ENCODE results near the gene ATP11A. TPM values are rescaled to one million over a fixed set of nuclear protein-coding genes. Genes with fewer than 3 reads are reported as not detected.
A peak's percentile ranks its signal among the peaks of the same experiment; 100 is the strongest.

The ATP11A gene
- total RNA-seq, 1 experiment from 2014 or later: 65.3 TPM

DNA sequence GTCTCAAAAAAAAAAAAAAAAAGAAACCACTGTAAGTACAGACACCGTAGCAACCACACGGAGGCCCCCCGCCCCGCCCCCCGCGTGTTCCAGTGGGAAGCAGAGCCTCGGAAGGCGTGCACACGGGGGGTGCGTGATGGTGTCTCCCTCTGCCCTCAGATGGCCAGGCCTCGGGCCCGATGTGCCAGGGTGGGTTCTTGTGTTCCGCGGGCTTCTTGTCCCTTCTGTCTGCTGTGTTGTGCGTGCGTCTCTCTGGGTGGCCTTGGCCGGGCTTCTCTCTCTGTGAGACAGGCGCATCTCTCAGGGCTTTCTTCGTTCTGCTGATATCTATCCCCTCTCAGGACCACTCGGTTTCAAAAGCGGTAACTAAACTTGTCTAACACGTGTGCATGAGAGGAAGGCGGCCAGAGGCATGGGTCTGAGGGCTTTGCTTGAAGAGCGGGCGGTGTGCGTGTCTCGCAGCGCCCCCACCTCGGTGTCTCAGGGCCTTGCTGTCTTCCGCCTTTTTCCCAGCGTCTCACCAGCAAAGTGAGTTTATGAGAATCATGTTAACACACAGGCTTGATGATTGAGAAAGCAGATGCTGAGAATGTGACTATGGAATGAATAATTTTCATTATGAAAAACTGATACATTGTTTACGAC lies 12.6 kb downstream of the ATP11A start:
- peaks cover 11% of the 10 kb centered on the region; the same call in 1 of the 2 replicates for H3K79me2 ChIP-seq (ENCODE audit: insufficient read depth, low read length)
- no peak overlapping the region for H4K5ac ChIP-seq (ENCODE audit: insufficient read length, low read depth, low read length)
- peak; percentile 40 for DNase-seq
- H3K9me3 ChIP-seq (ENCODE audit: control insufficient read depth, low read depth, low read length): no peaks in the 10 kb centered on the region
- H3K18ac ChIP-seq (ENCODE audit: insufficient read length, low read depth, low read length): no peak overlapping the region
- H2BK20ac ChIP-seq (ENCODE audit: low read depth, low read length, poor library complexity, severe bottlenecking): no peak overlapping the region
- H3K36me3 Mint-ChIP-seq (ENCODE audit: insufficient read depth in 1 of 3, low read depth in 3 of 3): peaks cover 0 to 13% (median 3%) of the 10 kb centered on the region in 3 experiments
- H3K4me1 ChIP-seq (ENCODE audit: insufficient read depth, low read length): peaks cover 17% of the 10 kb centered on the region
- peak overlapping the region; percentile 63 to 89 (median 79); a peak in 6 of 7 replicates for H3K27ac Mint-ChIP-seq
- H3K4ac ChIP-seq (ENCODE audit: low read depth, low read length): no peak overlapping the region
- no peak overlapping the region for H2AK5ac ChIP-seq (ENCODE audit: insufficient read length, low read length)
- H3K27me3 ChIP-seq (ENCODE audit: insufficient read depth, low read length): no peaks in the 10 kb centered on the region
- H3K14ac ChIP-seq (ENCODE audit: insufficient read depth, low read length): no peak overlapping the region
- no peaks in the 10 kb centered on the region for H3K23me2 ChIP-seq (ENCODE audit: insufficient read length, low read depth, low read length, poor library complexity, severe bottlenecking)
- H4K91ac ChIP-seq (ENCODE audit: insufficient read length, low read depth, low read length): no peak overlapping the region
- no peak overlapping the region for H3K56ac ChIP-seq (ENCODE audit: insufficient read length, low read depth, low read length)
- no peaks in the 10 kb centered on the region for H3K79me1 ChIP-seq (ENCODE audit: insufficient read depth, low read depth, low read length, poor library complexity, severe bottlenecking)
- H2AFZ ChIP-seq (ENCODE audit: low read length): no peak overlapping the region
- peaks cover 48 to 65% of the 10 kb centered on the region in 2 experiments for H3K4me1 Mint-ChIP-seq
- no peak overlapping the region for H3K4me3 Mint-ChIP-seq
- H3K9me3 Mint-ChIP-seq: no peaks in the 10 kb centered on the region
- no peak overlapping the region for H2BK120ac ChIP-seq (ENCODE audit: low read depth, low read length, poor library complexity, severe bottlenecking)
- no CpG with 5 or more reads among the region's 32 CpGs for WGBS (ENCODE audit: extremely low coverage, insufficient read length, low lambda C conversion rate)
- no peak for TF ChIP-seq CTCF (conservative IDR thresholded peaks at IDR 0.05)
- H3K23ac ChIP-seq (ENCODE audit: insufficient read length, low read depth, low read length): no peak overlapping the region
- H2BK15ac ChIP-seq (ENCODE audit: low read depth, low read length): no peak overlapping the region
- H3T11ph ChIP-seq (ENCODE audit: low read length): no peak overlapping the region
- H2BK5ac ChIP-seq (ENCODE audit: insufficient read length, low read length): no peak overlapping the region
- H3K9ac ChIP-seq (ENCODE audit: extremely low read depth, insufficient read length, low read length): no peak overlapping the region
- no peak overlapping the region for H2BK12ac ChIP-seq (ENCODE audit: insufficient read length, low read depth, low read length)
- no peak overlapping the region for H4K8ac ChIP-seq (replicated peaks; ENCODE audit: insufficient read length, low read depth, low read length)
- H3K27me3 Mint-ChIP-seq (ENCODE audit: low read depth): no peaks in the 10 kb centered on the region; the same call in 1 of the 2 replicates
- no peak overlapping the region for H3K27ac ChIP-seq (ENCODE audit: insufficient read length, low read depth, low read length)
- no peak overlapping the region for H3K4me2 ChIP-seq (ENCODE audit: insufficient read depth, insufficient read length, low read length)
- peaks cover 3% of the 10 kb centered on the region for H4K20me1 ChIP-seq (ENCODE audit: control insufficient read depth, insufficient read depth, insufficient read length)

All from H9 (cell line).